Left lobe of liver (tissue), 2 donors: ENCODE data around the gene SNX8. TPM values are rescaled to one million over a fixed set of nuclear protein-coding genes. Genes with fewer than 3 reads are reported as not detected.

Source experiments
- ATAC-seq: fragments of 200-7000 bp; cut with Tn5 transposase; one replicate; pipeline ENCODE4 v1.9.1; 2020; ENCODE audit warnings: mild to moderate bottlenecking, moderate library complexity
- DNase-seq: peaks from one replicate; pipeline ENCODE4 v3.0.0-alpha.2; 2020; ENCODE audit warnings: low spot score
- total RNA-seq: library from RNA; stranded (reverse); gene quantifications from one replicate; pipeline ENCODE4 v1.2.1, GENCODE V29; 2021
- donor health status: DM: no; HTN: no; CAD: no; lungs with moderate emphysema.
- donor health status: DM: no; HTN: yes; CAD: no.

SNX8 gene
- total RNA-seq, 1 donor from 2014 or later, result 12.2 TPM

DNA sequence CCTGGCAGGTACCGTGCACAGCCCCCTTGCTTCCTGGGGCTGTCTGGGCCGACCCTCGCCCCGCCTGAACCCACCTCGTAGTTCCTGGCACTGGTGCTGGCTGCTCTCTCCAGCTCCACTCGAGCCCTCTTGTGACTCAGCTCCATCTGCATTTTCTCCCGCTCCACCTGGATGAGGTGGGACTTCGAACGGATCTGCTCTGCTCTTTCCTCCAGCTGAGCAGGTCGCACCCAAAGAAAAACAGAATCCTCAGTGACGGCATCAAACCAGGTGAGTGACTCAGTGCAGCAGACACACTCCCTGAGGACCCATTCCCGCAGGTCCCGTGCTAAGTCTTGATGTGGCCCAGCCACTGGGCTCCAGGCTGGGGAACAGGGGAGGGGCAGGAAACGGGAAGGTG lies 88.9 kb downstream of the SNX8 start:
- ATAC-seq (no peak), DNase-seq (no peak)

GRCh38 chr7:2224934-2225333 lies 89.3 kb downstream of the SNX8 start:
- DNase-seq (no peak), ATAC-seq (no peak)

DNA sequence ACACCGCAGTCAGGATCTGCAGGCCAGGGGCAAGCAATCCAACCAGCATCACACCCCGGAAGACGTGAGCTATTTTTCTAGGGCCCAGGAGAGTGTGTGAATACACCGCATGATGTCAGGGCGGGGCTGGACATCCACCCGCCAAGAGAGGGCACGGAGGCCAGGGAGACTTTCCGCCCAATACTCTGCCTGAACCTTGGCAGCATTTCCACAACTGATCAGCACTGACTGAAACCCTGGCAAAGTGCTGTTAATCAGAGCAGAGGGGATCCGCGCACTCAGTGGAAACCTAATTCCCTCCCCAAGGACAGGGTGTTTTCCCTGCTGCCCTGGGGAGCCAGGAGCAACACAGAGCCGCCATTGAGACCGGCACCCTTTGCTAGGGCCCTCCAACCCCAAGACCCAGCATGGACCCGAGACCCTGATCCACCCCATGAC lies 89.7 kb downstream of the SNX8 start:
- no peak for ATAC-seq
- DNase-seq, result no peak

- ATAC-seq (no peak), DNase-seq (no peak)
These were observed 90.9 kb downstream of the SNX8 start for GRCh38 chr7:2223321-2223720.

- no peak for DNase-seq
- no peak for ATAC-seq
These were observed 91.7 kb downstream of the SNX8 start for GRCh38 chr7:2222516-2222915.

DNA sequence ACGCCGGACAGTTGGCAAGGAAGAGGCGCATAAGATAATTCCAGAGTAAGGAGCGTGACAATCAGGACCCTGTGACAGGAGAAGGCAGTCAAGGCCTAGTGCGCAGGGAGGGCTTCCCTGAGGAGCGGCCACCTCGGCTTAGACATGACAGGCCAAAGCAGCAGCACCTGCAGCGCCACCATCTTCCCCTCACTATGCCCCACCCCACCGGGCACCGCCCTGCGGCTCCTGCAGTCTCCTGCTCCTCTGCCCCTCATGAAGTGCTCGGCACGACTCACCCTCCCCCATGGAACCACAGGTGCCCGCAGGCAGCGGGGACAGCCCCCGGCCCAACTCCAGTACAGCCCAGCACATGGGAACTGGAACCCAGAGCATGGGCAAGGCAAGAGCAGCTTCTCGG lies 93.3 kb downstream of the SNX8 start:
- DNase-seq (no peak), ATAC-seq (no peak)

DNA sequence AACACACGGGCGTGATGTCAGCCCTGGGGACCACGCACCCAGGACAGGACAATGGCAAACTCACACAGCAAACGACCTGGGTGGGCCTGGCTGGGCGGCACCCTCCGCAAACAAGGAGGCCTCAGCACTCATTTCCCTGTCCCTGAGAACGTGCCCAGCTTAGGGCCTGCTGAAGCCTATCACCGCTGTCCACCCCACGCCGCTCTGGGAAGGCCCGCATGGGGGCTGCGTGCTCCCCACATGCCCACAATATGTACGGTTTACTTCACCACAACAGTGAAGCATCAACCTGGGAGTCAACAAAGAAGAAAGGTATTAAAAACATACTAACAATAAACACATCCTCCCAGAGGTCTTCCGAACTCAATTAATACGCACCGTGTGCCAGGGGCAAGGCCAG lies 93.7 kb downstream of the SNX8 start:
- DNase-seq, result no peak
- no peak for ATAC-seq

DNA sequence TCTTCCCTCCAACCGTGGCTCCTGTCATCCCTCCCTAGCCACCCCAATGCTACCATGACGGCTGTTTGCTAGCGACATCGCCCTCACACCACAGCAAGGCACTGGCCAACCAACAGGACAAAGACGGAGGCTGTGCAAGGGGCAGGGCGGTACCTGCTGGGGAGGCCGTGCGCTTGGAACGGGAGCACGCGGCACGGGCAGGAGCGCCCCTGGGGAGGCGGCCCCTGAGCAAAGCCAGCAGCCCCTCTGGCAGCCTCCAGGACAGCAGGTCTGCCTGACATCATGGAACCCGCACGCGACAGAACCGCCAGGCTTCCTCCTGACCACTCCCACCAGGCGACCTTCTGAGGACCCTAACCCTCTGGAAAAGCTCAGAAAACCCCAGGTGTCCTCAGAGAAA lies 94.2 kb downstream of the SNX8 start:
- DNase-seq (no peak), ATAC-seq (no peak)

DNA sequence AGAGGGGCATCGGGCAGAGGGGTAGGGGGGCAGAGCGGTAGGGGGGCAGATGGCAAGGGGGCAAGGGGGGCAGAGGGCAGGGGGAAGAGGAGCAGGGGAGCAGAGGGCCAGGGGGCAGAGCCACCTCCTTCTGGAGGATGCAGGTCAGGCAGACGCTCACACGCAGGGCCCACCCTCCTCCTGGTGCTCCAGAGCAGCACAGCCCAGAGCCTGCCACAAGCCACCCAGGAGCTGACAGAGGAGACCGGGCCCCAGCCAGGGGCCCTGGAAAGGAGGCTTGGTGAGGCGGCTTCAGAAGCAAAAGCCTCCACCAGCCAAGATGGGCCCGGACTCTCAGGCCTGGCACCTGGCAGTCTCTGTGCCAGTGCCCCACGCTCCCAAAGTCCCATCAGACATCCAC lies 94.6 kb downstream of the SNX8 start:
- no peak for ATAC-seq
- no peak for DNase-seq

DNA sequence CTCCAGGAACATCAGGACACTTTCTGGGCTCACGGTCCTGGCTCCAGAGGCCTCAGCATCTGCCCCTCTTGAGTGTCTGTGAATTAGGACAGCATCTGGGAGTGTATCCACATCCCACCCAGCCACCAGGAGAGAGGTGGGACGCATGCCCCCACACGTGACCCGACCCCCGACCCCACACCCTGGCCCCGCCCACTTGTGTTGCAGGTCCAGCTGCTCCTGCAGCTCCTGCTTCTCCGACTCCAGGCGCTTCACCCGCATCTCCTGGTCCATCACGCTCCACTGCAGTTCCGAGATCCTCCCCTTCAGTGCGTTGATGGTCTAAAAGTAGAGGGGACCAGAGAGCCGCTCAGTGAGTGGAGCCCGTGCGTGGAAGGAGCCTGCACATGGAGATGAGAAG lies 95.1 kb downstream of the SNX8 start:
- DNase-seq, result no peak
- ATAC-seq, result no peak

- ATAC-seq, result no peak
These were observed 95.8 kb downstream of the SNX8 start for GRCh38 chr7:2218444-2218785.

GRCh38 chr7:2217716-2218443 lies 96.4 kb downstream of the SNX8 start:
- ATAC-seq (no peak), DNase-seq (no peak)

More at GRCh38 chr7:2218444-2218785, 95.8 kb downstream of the SNX8 start:
- no peak for DNase-seq

DNA sequence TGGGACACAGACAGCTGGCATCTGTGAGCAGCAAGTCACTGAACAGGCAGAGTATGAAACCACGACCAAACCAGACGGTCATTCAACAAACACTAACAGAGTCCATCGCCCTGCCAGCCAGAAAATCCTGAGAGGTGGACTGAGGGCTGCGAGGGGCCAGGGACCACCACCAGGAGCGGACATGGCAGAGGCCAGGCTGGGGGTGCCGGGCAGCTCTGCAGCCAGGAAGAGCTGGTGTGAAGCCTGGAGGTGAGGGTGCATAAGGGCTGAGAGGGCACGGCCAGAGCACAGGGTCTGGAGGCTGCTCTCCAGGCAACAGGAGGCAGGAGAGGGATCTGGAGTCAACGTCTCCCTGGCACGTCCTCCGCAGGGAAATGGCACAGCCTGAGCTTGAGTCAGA lies 97.0 kb downstream of the SNX8 start:
- no peak for DNase-seq
- ATAC-seq, result no peak

GRCh38 chr7:2215851-2216250 lies 98.4 kb downstream of the SNX8 start:
- ATAC-seq (no peak), DNase-seq (no peak)

DNA sequence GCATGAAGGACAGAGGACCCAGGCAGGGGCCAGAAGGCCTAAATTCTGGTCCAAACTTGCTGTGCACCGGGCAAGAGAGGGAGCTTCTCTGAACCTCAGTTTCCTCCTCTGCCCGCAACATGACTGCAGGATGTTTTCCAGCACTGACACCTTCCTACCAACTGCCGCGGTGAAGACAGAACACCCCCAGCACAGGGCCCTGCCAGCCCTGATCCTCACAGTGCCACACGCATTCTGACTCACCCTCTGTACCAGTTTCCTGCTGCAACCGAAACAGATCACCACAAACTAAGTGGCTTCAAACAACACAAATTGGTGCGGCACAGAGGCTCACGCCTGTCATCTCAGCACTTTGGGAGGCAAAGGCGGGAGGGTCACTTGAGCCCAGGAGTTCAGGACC lies 99.6 kb downstream of the SNX8 start:
- DNase-seq (no peak), ATAC-seq (no peak)

DNA sequence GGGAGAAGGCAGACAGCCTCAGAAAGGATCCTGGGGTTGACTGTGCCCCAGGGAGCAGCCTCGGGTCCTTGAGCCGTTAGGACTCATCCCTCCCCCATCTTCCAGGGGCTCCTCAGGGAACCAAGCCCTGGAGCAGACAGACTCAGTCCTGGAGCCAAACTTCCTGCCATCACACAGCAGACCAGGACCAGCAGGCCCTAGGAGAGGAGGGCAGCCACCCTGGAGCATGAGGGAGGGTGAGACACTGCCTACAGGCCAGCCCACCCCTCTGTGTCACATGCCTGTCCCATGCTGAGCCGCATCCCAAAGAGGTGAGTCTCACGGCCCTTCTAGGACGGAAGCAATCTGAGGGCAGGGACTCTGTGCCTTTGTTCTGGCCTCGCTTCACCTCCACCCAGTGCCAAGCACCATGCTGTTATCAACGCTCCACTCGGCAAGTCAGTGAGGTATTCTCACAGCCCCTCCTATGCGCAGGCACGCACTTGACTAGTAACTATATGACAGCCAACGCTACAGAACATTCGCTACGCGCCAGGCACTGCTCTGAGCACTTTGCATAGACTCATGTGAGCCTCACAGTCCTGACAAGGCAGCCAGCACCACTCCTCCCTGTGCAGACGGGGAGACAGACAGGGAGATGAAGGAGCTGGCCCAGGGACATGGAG lies 100.6 kb downstream of the SNX8 start:
- DNase-seq, result no peak

DNA sequence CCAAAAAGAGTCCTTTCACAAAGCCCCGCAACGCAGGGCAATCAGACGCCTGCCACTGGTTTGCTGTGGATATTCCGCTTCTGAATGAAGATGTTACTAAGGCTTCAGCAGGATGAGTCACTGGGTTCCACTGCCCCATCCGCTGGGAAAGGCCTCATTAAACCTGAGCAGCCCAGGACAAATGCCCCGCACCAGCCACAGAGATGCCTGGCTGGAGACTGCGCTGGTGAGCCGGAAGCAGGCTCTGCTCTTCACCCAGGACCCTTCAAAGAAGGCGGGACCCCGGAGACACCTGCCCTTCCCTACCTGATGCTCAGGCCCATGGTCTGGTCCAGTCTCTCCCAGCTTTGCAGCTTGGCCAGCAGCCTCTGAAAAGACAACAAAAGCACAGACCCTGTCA lies 101.3 kb downstream of the SNX8 start:
- ATAC-seq (no peak), DNase-seq (no peak)

More for the DNA sequence above, 100.6 kb downstream of the SNX8 start:
- ATAC-seq, result no peak

DNA sequence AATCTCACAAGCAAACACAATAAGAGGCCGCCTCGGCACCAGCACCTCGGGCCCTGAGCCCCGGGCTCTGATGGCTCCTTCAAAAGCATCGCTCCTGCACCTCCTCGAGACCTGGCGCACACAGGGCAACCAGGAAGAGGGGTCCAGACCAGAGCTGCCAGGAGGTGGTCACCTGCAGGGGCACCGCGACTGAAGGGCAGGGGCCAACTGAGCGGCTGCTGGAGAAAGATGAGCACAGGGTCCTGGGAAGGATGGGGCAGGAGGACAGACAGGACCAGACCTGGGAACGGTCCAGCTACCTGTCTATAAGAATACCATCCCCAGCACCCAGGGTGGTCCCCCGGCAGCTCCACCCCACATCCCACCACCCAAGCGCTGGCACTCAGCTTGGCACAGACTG lies 102.3 kb downstream of the SNX8 start:
- ATAC-seq (no peak), DNase-seq (no peak)

DNA sequence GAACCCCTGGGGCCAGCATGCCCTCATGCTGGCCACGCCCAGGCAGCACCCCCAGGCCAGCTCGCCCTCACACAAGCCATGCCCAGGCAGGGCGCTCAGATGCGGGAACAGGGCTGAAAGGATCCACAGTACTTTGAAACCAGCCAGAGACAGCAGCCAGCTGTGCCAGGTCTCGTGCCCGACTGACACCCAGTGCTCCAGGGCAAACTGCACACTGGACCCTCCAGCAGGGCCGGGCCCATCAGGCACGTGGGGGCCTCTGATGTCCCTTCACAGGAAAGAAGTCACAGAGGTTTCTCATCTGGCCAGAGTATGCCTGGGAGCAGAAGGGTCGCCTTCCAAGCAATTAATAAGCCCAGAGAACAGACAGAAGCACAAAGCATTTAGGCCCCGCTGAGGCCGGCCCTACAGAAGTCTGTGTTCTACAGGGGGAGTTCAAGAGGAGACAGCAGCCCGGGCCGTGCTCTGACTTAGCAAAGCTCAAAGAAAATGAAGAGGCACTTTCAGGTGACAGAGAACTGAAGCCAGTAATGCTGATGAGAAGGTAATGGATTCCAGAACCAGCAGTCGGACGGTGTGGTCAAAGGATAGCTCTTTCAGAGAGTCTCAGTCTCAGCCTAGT lies 102.9 kb downstream of the SNX8 start:
- no peak for DNase-seq

GRCh38 chr7:2210551-2211258 lies 103.5 kb downstream of the SNX8 start:
- no peak for ATAC-seq
- no peak for DNase-seq

More for the DNA sequence above, 102.9 kb downstream of the SNX8 start:
- ATAC-seq, result no peak

- DNase-seq (no peak), ATAC-seq (no peak)
These were observed 104.3 kb downstream of the SNX8 start for GRCh38 chr7:2209961-2210323.
